Naive B cell (primary cell): Measurements from ENCODE around the gene TAF11L13. TPM values are rescaled to one million over a fixed set of nuclear protein-coding genes. Genes with fewer than 3 reads are reported as not detected.
"Not testable (repeated sequence)": the region's sequence is repeated elsewhere in the genome, so short reads cannot be mapped to it uniquely, and the experiment has no call there.

Source experiments
- ATAC-seq, 2 donors: fragments of 150-1000 bp; cut with Tn5 transposase; 2 replicates each; pipeline ENCODE4 v1.10.0; 2021; ENCODE audit warnings: low read depth in 2 of 2, mild to moderate bottlenecking in 2 of 2, moderate library complexity in 2 of 2
- DNase-seq: peaks from one replicate; pipeline ENCODE4 v3.0.0; 2022
- H3K27ac Mint-ChIP-seq, 6 donors: one replicate each; pipeline ENCODE4 v1.8.0; 2020 to 2022; ENCODE audit warnings: mild to moderate bottlenecking in 6 of 6, mixed read lengths in 6 of 6, moderate library complexity in 5 of 6, inconsistent platforms in 2 of 6
- H3K27me3 Mint-ChIP-seq, 3 donors: one replicate each; pipeline ENCODE4 v1.8.0; 2021 to 2022; ENCODE audit warnings: mixed read lengths in 3 of 3, mild to moderate bottlenecking in 1 of 3
- H3K36me3 Mint-ChIP-seq, 2 donors: one replicate each; pipeline ENCODE4 v1.8.0; 2020 to 2022; ENCODE audit warnings: mixed read lengths in 2 of 2, inconsistent platforms in 1 of 2, mild to moderate bottlenecking in 1 of 2
- H3K4me1 Mint-ChIP-seq, 3 donors: one replicate each; pipeline ENCODE4 v1.8.0; 2020 to 2022; ENCODE audit warnings: mixed read lengths in 3 of 3, inconsistent platforms in 1 of 3, mild to moderate bottlenecking in 1 of 3, moderate library complexity in 1 of 3
- H3K4me3 Mint-ChIP-seq, 8 donors: one replicate each; pipeline ENCODE4 v1.8.0; 2020 to 2022; ENCODE audit warnings: mild to moderate bottlenecking in 8 of 8, mixed read lengths in 8 of 8, moderate library complexity in 8 of 8, inconsistent platforms in 2 of 8
- H3K9me3 Mint-ChIP-seq, 7 donors: one replicate each; pipeline ENCODE4 v1.8.0; 2020 to 2022; ENCODE audit warnings: mixed read lengths in 7 of 7, mild to moderate bottlenecking in 5 of 7, inconsistent platforms in 2 of 7, moderate library complexity in 1 of 7
- polyA plus RNA-seq, 6 donors: library from polyadenylated mRNA; unstranded; fragments of 300-500 nt; fragmentation: Illumina TruSeq; gene quantifications; one replicate each; pipeline ENCODE4 v1.2.3, GENCODE V29; 2021; ENCODE audit warnings: low read depth in 6 of 6

The TAF11L13 gene
- not detected for polyA plus RNA-seq

DNA sequence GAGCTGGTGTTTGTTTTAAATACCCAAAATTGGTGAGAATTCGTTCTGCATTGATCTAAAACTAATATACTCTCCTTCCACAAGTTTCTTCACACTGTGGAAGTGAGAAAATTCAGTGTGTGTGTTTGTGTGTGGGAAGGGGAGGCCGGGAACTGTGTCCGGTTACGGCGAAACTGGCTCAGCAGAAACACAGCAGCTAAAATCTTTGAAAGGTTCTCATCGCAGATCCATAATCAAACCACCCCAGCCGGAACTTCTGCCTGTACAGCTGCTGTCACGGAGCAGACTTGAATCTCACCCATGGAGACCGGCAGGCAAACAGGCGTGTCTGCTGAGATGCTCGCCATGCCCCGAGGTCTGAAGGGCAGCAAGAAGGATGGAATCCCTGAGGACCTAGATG lies at the start of gene TAF11L13:
Gene TAF11L13, plus strand, starts transcription at position 301 of the 400 bp plus-strand sequence.
- not testable (repeated sequence) for DNase-seq, H3K9me3 Mint-ChIP-seq, H3K27ac Mint-ChIP-seq, ATAC-seq, H3K4me1 Mint-ChIP-seq, H3K36me3 Mint-ChIP-seq, H3K27me3 Mint-ChIP-seq, H3K4me3 Mint-ChIP-seq

DNA sequence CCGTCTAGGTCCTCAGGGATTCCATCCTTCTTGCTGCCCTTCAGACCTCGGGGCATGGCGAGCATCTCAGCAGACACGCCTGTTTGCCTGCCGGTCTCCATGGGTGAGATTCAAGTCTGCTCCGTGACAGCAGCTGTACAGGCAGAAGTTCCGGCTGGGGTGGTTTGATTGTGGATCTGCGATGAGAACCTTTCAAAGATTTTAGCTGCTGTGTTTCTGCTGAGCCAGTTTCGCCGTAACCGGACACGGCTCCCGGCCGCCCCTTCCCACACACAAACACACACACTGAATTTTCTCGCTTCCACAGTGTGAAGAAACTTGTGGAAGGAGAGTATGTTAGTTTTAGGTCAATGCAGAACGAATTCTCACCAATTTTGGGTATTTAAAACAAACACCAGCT lies 46.2 kb upstream of the TAF11L13 start, which contains the start of gene TAF11L7:
Gene TAF11L7, minus strand, starts transcription at position 101 of the 400 bp plus-strand sequence.
- not testable (repeated sequence) for H3K9me3 Mint-ChIP-seq, ATAC-seq, DNase-seq, H3K4me1 Mint-ChIP-seq, H3K27ac Mint-ChIP-seq, H3K4me3 Mint-ChIP-seq, H3K27me3 Mint-ChIP-seq, H3K36me3 Mint-ChIP-seq

DNA sequence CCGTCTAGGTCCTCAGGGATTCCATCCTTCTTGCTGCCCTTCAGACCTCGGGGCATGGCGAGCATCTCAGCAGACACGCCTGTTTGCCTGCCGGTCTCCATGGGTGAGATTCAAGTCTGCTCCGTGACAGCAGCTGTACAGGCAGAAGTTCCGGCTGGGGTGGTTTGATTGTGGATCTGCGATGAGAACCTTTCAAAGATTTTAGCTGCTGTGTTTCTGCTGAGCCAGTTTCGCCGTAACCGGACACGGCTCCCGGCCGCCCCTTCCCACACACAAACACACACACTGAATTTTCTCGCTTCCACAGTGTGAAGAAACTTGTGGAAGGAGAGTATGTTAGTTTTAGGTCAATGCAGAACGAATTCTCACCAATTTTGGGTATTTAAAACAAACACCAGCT lies 41.0 kb upstream of the TAF11L13 start, which contains the start of gene TAF11L8:
Gene TAF11L8, minus strand, starts transcription at position 101 of the 400 bp plus-strand sequence.
- not testable (repeated sequence) for H3K4me1 Mint-ChIP-seq, ATAC-seq, H3K4me3 Mint-ChIP-seq, H3K27me3 Mint-ChIP-seq, H3K36me3 Mint-ChIP-seq, H3K27ac Mint-ChIP-seq, H3K9me3 Mint-ChIP-seq, DNase-seq

DNA sequence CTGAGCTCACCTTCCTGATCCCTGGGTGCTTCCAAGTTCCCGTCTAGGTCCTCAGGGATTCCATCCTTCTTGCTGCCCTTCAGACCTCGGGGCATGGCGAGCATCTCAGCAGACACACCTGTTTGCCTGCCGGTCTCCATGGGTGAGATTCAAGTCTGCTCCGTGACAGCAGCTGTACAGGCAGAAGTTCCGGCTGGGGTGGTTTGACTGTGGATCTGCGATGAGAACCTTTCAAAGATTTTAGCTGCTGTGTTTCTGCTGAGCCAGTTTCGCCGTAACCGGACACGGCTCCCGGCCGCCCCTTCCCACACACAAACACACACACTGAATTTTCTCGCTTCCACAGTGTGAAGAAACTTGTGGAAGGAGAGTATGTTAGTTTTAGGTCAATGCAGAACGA lies 37.6 kb upstream of the TAF11L13 start, which contains the start of gene TAF11L9:
Gene TAF11L9, minus strand, starts transcription at position 140 of the 400 bp plus-strand sequence.
- H3K4me1 Mint-ChIP-seq, H3K27ac Mint-ChIP-seq, H3K27me3 Mint-ChIP-seq, H3K9me3 Mint-ChIP-seq, H3K4me3 Mint-ChIP-seq, DNase-seq, ATAC-seq, H3K36me3 Mint-ChIP-seq: not testable (repeated sequence)

DNA sequence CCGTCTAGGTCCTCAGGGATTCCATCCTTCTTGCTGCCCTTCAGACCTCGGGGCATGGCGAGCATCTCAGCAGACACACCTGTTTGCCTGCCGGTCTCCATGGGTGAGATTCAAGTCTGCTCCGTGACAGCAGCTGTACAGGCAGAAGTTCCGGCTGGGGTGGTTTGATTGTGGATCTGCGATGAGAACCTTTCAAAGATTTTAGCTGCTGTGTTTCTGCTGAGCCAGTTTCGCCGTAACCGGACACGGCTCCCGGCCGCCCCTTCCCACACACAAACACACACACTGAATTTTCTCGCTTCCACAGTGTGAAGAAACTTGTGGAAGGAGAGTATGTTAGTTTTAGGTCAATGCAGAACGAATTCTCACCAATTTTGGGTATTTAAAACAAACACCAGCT lies 34.2 kb upstream of the TAF11L13 start, which contains the start of gene TAF11L10:
Gene TAF11L10, minus strand, starts transcription at position 101 of the 400 bp plus-strand sequence.
- not testable (repeated sequence) for DNase-seq, H3K4me3 Mint-ChIP-seq, H3K4me1 Mint-ChIP-seq, H3K9me3 Mint-ChIP-seq, ATAC-seq, H3K36me3 Mint-ChIP-seq, H3K27me3 Mint-ChIP-seq, H3K27ac Mint-ChIP-seq

DNA sequence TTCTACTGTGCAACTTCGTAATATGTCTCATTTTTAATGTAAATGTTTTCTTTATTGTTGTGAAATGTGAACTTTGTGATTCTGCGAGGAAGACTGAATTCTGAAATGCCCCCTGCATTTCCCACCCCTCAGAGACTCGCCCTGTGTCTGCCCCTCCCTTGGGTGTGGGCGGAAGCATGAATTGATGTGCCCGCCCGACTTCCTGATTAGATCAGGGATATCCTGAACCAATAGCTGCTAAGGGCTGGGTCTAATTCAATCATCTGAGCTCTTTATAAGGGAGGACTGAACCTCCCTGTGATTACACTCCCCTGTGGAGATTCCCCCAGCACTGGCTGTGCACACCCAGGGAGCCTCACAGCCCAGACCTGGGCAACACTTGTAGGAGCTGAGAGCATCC lies 28.0 kb upstream of the TAF11L13 start, which contains the start of gene TAF11L11:
Gene TAF11L11, plus strand, starts transcription at position 304 of the 400 bp plus-strand sequence.
- H3K27me3 Mint-ChIP-seq, H3K9me3 Mint-ChIP-seq, H3K36me3 Mint-ChIP-seq, DNase-seq, H3K4me1 Mint-ChIP-seq, ATAC-seq: not testable (repeated sequence)
- Mint-ChIP-seq H3K27ac (peak within 1 kb of the TSS in 1 of 6 donors; percentile 7), H3K4me3 (peak within 1 kb of the TSS in 1 of 8 donors; percentile 34)

DNA sequence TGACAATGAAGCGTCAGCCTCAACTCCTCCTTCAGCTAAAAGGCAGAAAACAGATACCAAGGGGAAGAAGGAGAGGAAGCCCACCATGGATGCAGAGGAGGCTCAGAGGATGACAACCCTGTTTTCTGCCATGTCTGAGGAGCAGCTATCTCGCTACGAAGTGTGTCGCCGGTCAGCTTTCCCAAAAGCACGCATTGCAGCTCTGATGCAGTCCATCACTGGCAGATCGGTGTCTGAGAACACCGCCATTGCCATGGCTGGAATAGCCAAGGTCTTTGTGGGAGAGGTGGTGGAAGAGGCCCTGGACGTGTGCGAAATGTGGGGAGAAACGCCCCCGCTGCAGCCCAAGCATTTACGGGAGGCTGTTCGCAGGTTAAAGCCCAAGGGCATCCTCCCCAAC lies 26.9 kb upstream of the TAF11L13 start:
- H3K9me3 Mint-ChIP-seq = peaks cover 0 to 5% (median 0%) of the 10 kb centered on the region in 7 donors
- H3K27ac Mint-ChIP-seq = no peak overlapping the region
- DNase-seq (no peak), ATAC-seq (no peak)
- no peaks in the 10 kb centered on the region for H3K36me3 Mint-ChIP-seq
- H3K4me1 Mint-ChIP-seq = no peaks in the 10 kb centered on the region
- H3K4me3 Mint-ChIP-seq = peak overlapping the region in 1 of 8 donors; percentile 34
- H3K27me3 Mint-ChIP-seq = peaks cover 0 to 5% (median 0%) of the 10 kb centered on the region in 3 donors

DNA sequence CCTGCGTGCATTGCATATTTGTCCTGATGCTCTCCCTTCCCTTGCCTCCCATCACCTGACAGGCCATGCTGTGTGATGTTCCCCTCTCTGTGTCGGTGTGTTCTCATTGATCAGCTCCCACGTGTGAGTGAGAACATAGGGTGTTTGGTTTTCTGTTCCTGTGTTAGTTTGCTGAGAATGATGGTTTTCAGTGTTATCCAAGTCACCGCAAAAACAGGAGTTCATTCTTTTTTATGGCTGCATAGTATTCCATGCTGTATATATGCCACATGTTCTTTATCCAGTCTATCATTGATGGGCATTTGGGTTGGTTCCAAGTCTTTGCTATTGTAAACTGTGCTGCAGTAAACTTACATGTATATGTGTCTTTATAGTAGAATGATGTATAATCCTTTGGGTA lies 24.4 kb upstream of the TAF11L13 start:
- not testable (repeated sequence) for H3K4me3 Mint-ChIP-seq, ATAC-seq, H3K36me3 Mint-ChIP-seq, H3K4me1 Mint-ChIP-seq, H3K9me3 Mint-ChIP-seq, DNase-seq, H3K27me3 Mint-ChIP-seq
- peak overlapping the region in 1 of 6 donors; percentile 9 for H3K27ac Mint-ChIP-seq

DNA sequence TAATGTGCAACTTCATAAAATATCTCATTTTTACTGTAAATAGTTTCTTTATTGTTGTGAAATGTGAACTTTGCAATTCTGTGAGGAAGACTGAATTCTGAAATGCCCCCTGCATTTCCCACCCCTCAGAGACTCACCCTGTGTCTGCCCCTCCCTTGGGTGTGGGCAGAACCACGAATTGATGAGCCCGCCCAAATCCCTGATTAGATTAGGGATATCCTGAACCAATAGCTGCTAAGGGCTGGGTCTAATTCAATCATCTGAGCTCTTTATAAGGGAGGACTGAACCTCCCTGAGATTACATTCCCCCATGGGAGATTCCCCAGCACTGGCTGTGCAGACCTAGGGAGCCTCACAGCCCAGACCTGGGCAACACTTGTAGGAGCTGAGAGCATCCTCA lies 21.8 kb upstream of the TAF11L13 start, which contains the start of gene TAF11L12:
Gene TAF11L12, plus strand, starts transcription at position 301 of the 400 bp plus-strand sequence.
- H3K36me3 Mint-ChIP-seq, ATAC-seq, H3K9me3 Mint-ChIP-seq, H3K4me3 Mint-ChIP-seq, H3K27me3 Mint-ChIP-seq, DNase-seq, H3K4me1 Mint-ChIP-seq: not testable (repeated sequence)
- H3K27ac Mint-ChIP-seq = peak within 1 kb of the TSS in 1 of 6 donors; percentile 37

DNA sequence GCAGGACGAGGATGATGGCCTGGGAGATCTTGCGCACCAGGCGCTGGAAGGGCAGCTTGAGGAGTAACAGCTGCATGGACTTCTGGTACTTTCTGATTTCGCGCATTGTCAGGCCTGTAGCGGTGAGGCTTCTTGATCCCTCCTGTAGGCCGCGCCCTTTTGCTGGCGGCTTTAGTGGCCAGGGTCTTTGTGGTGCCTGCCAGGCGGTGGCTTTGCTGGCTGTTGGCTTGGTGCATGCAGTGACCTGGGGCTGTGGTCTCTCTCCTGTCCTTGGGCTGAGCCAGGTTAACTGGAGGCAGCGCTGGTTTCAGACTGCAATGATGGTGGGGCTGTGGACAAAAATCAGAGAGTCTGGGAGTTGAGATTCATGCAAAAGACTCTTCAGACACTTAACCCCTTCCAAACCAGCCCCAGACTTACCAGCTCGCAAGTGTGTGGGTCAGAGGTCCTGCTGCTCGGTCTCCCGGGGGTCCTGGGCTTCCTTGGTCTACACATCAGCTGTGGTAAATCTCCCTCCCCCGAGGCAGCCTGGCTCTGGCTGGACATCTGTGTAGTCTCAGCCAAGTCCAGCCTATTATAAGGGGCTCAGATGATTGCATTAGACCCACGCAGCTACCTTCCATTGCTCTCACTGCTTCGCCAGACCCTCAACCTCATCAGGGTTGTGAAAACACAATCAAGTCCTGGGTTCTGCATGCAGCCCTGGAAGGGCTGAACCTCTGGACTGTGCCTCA lies 16.8 kb upstream of the TAF11L13 start:
- H3K4me1 Mint-ChIP-seq = no peaks in the 10 kb centered on the region
- no peaks in the 10 kb centered on the region for H3K36me3 Mint-ChIP-seq
- DNase-seq = no peak
- no peak overlapping the region for H3K4me3 Mint-ChIP-seq
- H3K27me3 Mint-ChIP-seq = no peaks in the 10 kb centered on the region
- H3K9me3 Mint-ChIP-seq = peaks cover 0 to 4% (median 0%) of the 10 kb centered on the region in 7 donors
- ATAC-seq = no peak
- H3K27ac Mint-ChIP-seq = no peak overlapping the region

DNA sequence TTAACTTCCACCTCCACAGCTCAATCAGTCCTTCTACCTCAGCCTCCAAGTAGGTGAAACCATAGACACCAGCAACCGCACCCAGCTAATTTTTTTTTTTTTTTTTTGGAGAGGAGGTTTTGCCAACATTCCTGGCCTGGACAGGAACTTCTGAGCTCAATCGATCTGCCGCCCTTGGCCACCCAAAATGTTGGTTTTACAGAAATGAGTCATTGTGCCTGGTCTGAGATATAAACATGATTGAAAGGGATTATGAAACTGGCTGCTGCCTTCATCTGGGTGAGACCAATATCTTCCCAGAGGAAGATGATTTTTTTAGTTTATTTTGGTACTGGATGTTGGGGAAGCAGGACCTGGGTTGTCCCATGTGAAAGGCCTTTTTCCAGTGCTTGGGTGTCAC lies 12.5 kb upstream of the TAF11L13 start:
- ATAC-seq (no peak), DNase-seq (no peak)
- no peak overlapping the region for H3K27ac Mint-ChIP-seq
- H3K9me3 Mint-ChIP-seq = peaks cover 0 to 3% (median 0%) of the 10 kb centered on the region in 7 donors
- no peaks in the 10 kb centered on the region for H3K4me1 Mint-ChIP-seq
- no peaks in the 10 kb centered on the region for H3K27me3 Mint-ChIP-seq
- no peak overlapping the region for H3K4me3 Mint-ChIP-seq
- no peaks in the 10 kb centered on the region for H3K36me3 Mint-ChIP-seq

DNA sequence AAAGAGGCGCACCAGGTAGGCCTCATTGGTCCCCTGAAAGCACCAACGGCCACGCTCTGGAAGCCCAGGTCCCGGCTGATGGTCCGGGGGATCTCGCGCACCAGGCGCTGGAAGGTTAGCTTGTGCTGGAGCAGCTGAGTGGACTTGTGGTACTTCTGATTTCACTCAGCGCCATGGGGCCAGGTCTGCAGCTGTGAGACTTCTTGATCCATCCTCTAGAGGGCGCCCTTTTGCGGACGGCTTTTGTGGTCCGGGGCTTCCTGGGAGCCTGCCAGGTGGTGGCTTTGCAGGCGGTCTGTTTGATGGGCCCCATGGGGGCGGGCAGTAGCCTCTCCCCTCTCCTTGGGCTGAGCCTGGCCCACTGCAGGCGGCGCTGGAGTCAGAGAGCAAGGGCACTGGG lies 11.3 kb upstream of the TAF11L13 start:
- no peak for DNase-seq
- ATAC-seq = no peak
- H3K27me3 Mint-ChIP-seq = no peaks in the 10 kb centered on the region
- H3K9me3 Mint-ChIP-seq = peaks cover 0 to 2% (median 0%) of the 10 kb centered on the region in 7 donors
- H3K27ac Mint-ChIP-seq = peak overlapping the region in 1 of 6 donors; percentile 49
- H3K4me1 Mint-ChIP-seq = no peaks in the 10 kb centered on the region
- H3K4me3 Mint-ChIP-seq = no peak overlapping the region
- no peaks in the 10 kb centered on the region for H3K36me3 Mint-ChIP-seq

DNA sequence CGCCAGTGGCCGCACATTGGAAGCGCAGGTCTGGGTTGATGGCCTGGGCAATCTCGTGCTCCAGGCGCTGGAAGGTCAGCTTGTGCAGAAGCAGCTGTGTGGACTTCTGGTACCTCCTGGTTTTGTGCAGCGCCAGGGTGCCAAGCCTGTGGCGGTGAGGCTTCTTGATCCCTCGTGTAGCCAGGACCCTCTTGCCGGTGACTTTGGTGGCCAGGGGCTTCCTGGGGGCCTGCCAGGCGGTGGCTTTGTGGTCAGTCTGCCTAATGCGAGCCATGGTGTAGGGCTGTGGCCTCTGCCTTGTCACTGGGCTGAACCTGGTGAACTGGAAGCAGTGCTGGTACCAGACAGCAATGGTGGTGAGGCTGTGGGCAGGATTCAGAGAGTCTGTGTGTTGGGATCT lies 6.2 kb upstream of the TAF11L13 start:
- H3K9me3 Mint-ChIP-seq = peaks cover 0 to 2% (median 0%) of the 10 kb centered on the region in 7 donors
- H3K36me3 Mint-ChIP-seq = no peaks in the 10 kb centered on the region
- H3K4me3 Mint-ChIP-seq = no peak overlapping the region
- no peaks in the 10 kb centered on the region for H3K4me1 Mint-ChIP-seq
- ATAC-seq (no peak), DNase-seq (no peak)
- no peak overlapping the region for H3K27ac Mint-ChIP-seq
- no peaks in the 10 kb centered on the region for H3K27me3 Mint-ChIP-seq

DNA sequence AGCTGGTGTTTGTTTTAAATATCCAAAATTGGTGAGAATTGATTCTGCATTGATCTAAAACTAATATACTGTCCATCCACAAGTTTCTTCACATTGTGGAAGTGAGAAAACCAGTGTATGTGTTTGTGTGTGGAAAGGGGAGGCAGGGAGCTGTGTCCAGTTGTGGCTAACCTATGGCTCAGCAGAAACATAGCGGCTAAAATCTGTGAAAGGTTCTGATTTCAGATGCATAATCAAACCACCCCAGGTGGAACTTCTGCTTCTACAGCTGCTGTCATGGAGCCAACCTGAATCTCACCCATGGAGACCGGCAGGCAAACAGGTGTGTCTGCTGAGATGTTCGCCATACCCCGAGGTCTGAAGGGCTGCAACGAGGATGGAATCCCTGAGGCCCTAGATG lies 2.3 kb downstream of the TAF11L13 start, which contains the start of gene TAF11L14:
Gene TAF11L14, plus strand, starts transcription at position 301 of the 400 bp plus-strand sequence.
- DNase-seq = no peak
- peaks cover 0 to 4% (median 0%) of the 10 kb centered on the region in 3 donors for H3K27me3 Mint-ChIP-seq
- H3K9me3 Mint-ChIP-seq = no peaks in the 10 kb centered on the region
- no peak for ATAC-seq
- H3K27ac Mint-ChIP-seq = no peak within 1 kb of the TSS
- H3K4me1 Mint-ChIP-seq = no peaks in the 10 kb centered on the region
- H3K4me3 Mint-ChIP-seq = no peak within 1 kb of the TSS
- H3K36me3 Mint-ChIP-seq = no peaks in the 10 kb centered on the region
